Effector CD4-positive, alpha-beta T cell (primary cell): ENCODE measurements around the gene DCAF10.
"Not testable (repeated sequence)": the region's sequence is repeated elsewhere in the genome, so short reads cannot be mapped to it uniquely, and the experiment has no call there.

Source experiments
- DNase-seq: peaks from one replicate; pipeline ENCODE4 v3.0.0-alpha.2; 2020

DCAF10 gene

DNA sequence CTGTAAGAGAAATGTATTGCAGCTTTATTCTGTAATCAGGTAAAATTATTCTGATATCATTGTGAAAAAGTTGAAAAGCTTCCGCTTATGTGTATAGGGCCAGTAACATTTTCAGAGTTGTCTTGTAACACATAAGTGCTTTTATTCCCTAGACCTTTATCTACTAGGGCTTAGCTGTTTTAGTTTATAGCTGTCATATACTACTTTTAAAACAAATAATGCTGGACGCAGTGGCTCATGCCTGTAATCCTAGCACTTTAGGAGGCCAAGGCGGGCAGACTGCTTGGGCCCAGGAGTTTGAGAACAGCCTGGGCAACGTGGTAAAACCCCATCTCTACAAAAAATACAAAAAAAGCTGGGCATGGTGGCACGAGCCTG lies 70.2 kb downstream of the DCAF10 start:
- DNase-seq = no peak

DNA sequence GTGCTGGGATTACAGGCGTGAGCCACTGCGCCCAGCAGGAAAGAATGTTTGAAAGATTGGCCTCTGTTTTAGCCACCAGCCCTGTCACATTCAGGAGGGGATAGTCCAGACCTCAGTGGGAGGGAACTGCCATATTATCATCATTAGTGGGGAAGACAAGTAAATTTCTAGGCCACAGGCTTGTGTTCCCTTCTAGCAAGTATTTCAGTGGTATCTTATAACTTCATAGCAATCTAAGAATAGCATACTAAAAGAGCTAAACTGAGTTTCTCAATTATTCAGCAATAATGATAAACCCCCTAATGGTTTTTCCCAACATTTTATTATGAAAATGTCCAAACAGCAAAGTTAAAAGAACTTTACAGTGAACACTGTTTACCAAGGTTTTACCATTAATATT lies 73.4 kb downstream of the DCAF10 start:
- DNase-seq = no peak

- no peak for DNase-seq
Measured at GRCh38 chr9:37876376-37876775, 75.8 kb downstream of the DCAF10 start.

GRCh38 chr9:37880916-37881479 lies 80.4 kb downstream of the DCAF10 start:
- no peak for DNase-seq

GRCh38 chr9:37887977-37888583 lies 87.5 kb downstream of the DCAF10 start:
- not testable (repeated sequence) for DNase-seq

- DNase-seq = no peak
Measured at GRCh38 chr9:37889536-37889935, 88.9 kb downstream of the DCAF10 start.

DNA sequence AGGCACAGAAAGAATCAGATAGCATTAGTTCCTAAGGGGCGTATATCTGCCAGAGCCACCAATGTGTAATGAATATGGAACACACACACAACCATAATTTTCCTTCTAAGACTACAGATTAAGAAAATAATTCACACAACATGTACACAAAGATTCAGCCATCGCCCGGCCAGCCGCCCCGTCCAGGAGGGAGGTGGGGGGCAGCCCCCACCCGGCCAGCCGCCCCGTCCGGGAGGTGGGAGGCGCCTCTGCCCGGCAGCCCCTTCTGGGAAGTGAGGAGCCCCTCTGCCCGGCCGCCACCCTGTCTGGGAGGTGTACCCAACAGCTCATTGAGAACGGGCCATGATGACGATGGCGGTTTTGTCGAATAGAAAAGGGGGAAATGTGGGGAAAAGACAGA lies 90.4 kb downstream of the DCAF10 start:
- not testable (repeated sequence) for DNase-seq

DNA sequence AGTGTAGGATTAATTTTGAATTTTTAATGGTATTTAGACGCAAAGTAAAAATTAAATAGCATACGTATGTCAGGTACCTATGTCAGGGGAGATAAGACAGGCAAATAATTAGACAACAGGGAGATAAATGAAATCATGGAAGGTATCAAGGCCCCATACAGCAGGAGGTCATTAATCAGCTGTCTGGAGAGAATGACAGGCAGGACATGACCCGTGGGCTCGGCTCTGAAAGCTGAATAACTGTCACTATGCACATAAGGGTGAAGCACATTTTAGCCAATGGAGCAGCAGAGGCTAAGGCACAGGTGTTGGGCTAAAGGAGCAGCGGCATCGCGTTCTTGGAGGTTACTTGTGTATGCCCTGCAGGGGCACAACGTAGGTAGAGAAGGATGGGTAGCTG lies 91.5 kb downstream of the DCAF10 start:
- DNase-seq = no peak

GRCh38 chr9:37897665-37898064 lies 97.1 kb downstream of the DCAF10 start:
- no peak for DNase-seq

DNA sequence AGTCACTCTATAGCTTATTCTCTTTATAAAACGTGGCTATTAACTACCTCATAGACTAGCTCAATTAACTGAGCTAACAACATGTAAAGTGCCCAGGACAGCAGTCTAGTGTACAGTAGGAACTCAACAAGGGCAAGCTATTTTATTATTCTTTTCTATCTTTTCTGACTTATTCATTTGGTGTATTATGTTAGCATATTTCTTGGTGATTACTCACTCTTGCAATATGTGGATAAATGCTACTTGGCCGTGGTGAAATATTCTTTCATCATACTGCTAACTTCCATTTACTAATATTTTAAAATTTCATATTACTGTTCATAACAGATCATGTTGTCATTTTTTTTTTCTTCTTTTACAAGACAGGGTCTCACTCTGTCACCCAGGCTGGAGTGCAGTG lies 98.4 kb downstream of the DCAF10 start:
- no peak for DNase-seq

DNA sequence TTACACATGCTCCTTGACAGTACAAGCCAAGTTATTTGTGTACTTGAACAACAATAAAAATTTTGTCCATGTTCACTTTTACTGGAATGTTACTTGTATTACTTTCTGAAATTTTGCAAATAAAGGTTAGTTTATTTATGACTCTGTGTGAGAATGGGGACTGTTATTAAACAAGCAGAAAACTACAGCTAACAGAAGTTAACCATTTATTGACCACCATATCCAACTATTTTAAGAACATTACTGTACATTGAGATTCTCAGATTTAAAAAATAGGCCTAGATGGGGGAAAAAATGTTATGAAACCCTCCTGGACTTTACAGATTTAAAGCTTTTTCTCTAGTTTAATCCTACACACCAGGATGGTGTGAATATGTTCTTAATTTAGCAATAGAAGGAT lies 101.5 kb downstream of the DCAF10 start:
- DNase-seq = no peak

DNA sequence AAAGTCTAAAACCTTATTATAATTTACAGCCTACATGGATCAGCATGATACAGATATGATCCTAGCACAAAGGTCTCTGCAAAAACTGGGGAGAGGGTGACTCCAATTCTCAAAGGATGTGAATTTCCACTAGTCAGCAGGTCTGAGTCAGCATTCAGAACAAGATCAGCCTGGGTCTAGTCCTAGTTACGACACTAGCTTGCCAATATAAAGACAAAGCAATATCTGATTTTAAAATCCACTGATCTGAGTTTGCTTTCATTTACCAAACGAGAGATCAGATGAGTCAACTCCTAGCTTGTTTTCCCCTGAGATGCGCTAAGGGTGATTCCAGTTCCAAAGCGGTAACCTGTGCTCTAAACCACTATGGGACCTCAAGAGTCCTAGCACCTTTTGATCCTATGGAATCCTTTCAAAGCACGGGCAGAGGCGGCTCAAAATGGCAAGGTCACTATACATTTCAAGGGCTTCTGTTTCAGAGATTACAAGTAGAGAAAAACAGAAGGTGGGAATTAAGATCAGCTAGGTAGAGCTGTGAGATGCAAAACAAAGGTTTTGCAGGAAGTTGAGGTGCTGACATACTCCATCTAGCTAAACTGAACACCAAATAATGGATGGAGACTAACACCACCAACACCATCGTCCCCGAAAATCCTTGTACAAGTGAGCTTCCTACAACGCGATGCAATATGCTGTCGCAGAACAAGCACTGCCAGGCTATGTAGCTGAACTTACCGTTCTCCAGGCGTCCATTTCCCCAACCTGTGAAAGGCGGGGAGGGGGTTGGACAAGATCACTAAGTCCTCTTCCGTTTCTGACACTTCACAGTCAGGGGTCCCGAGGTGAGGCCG lies 102.4 kb downstream of the DCAF10 start:
- DNase-seq = no peak

DNA sequence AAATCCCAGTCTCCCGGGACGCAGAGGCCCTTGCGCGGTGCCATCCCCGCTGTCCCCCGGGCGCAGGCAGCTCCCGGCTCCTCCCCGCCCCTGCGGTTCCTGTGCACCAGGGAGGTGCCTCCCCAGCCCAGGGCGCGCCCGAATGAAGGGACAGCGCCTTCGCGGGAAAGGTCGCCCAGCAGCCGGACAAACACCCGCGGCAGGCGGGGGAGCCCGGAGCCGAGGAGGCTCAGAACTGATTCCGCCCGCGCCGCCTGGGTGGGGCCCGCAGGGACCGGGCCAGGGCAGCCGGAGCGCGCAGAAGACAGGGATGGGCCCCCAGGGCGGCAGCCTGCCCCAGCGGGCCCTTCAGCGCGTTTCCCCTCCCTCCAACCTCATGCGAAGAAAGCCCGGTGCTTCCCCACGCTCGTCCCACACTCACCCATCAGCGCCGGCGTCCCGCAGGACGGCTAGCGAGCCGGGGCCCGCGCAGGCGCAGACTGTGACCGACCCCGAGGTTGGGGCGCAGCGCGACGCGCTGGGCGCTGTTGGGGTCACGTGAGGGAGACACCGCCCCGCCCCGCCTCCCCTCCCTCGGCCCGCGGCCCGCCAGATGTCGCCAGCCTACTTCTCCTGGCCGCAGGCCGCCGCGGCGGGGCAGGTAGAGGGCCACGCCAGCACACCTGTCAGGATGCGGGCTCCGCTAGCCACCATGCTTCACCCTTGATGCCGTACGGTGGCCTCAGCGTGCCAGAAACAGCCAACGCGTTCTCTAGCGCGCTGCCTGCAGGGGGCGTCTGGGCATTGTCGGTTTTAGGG lies 103.2 kb downstream of the DCAF10 start, which contains the start of gene SLC25A51:
TSS of gene SLC25A51 (minus strand) at position 481 of the 798 bp plus-strand sequence. CDS start 15,577 bp downstream, outside the sequence.
- peak; percentile 96 for DNase-seq

GRCh38 chr9:37904445-37905130 lies 104.0 kb downstream of the DCAF10 start:
- DNase-seq = no peak

- DNase-seq = no peak
Measured at GRCh38 chr9:37905131-37905505, 104.5 kb downstream of the DCAF10 start.

DNA sequence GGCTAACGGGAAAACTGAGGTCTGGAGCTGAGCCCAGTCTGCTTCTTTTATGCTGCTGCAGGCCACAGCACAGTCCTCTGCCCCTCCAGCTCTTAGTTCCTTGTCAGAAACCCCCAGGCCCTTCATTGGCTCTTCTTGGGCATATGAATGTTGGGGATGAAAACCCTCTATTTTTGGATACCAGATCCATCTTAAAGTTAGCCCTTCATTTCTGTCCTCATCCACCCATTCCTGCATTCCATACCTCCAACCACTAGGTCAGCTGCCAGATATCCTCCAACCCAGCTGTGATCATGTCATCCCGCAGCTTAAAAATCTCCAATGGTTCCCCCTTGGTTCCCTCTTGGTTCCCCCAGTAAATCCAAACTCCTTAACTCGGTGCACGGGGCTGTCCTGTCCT lies 105.2 kb downstream of the DCAF10 start:
- no peak for DNase-seq

DNA sequence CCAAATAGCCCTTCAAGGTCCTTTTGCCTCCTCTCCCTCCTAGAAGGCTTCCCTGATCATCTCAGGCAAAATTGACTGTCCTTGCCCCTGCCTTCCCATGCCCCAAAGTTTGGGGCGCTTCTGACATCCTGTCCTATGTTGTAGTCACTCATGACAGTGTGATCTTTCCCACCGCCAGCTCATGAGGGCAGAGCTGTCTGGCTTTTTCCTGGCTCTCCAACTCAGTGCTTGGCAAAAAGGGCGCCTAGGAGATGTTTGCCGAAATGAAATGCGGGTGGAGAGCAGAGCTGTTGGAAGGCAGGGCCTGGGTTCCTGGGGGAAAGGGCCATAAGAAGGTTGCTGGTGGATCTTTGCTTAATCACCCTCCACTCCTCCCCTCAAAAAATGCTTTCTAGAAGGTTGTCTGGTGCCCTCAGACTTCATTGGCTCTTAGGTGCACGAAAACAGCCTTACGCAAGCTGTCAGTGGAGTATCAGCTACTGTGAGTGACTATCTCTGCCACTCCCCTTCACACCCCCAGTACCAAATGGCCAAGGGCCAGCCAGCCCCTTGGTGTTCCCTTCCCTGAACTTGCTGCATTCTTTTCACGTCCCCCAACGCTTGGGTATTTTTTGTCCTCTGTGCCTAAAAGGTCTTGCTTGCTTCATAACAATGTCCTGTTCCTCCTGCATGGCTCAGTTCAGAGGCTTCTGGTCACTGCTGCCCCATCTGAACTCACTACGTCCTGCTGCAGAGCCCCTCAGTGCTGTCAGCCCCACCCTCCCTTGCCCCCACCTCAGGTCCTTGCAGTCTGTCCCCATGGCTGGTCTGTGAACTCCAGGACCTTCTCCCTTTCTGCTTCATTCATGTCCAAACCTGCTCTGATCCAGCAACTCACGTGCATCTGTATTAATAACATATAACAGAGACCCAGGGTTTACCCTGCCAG lies 106.0 kb downstream of the DCAF10 start:
- DNase-seq = no peak

DNA sequence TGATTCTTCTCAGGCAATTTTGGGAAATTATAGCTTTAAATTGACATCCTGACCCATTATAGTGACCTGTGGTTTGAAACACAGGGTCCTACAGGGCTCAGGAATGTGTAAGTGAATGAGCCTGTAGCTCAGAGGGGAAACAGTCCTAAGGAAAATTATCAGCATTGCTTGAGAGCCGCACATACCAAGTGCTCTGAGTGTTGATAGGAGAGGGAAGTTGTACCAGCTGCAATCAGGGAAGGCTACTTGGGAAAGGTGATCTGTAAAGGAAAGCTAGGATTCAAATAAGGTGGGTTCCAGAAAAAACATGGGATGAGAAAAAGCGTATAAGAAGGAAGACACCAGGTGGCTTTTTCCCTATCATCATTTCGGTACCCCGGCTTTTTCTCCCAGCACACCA lies 107.7 kb downstream of the DCAF10 start:
- no peak for DNase-seq

GRCh38 chr9:37908698-37909186 lies 108.1 kb downstream of the DCAF10 start:
- DNase-seq = no peak

DNA sequence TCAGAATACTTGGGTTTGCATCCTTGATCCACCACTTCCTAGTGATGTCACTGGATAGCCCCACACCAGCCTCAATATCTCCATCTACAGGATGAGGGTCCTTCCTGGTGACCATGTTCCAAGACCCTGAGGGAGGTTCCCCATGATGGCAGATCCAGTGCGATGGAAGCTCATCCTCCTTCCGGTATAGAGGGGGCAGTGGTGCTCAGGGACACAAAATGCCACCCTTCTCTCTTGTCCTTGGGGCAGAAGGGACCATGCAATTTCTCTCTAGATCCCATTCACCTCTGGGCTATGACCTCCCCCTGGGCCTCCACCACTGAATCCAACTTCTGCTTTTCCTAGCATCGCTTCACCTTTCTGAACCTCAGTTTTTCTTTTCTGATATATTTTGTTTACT lies 108.7 kb downstream of the DCAF10 start:
- no peak for DNase-seq

- not testable (repeated sequence) for DNase-seq
Measured at GRCh38 chr9:37909836-37910235, 109.2 kb downstream of the DCAF10 start.
